ENCODE measurements around the gene LACTBL1.

LACTBL1 gene

GRCh38 chr1:22953057-22953739 lies 19.5 kb downstream of the LACTBL1 start:
- Histone ChIP-seq H3K9ac (ENCODE audit: low read length) (no peak overlapping the region), H3K27ac (ENCODE audit: low read length) (no peak overlapping the region), H3K36me3 (replicated peaks; ENCODE audit: insufficient read depth, low read length) (no peaks in the 10 kb centered on the region), H3K9me2 (replicated peaks; ENCODE audit: insufficient read depth, low read length) (no peaks in the 10 kb centered on the region), H3K9me3 (replicated peaks; ENCODE audit: insufficient read depth, low read length) (no peaks in the 10 kb centered on the region), H3F3A (ENCODE audit: insufficient read depth, low read length) (no peaks in the 10 kb centered on the region), H2AFZ (ENCODE audit: low read length) (no peak overlapping the region), H3K4me2 (ENCODE audit: low read depth, low read length) (no peak overlapping the region), H3K27me3 (replicated peaks; ENCODE audit: insufficient read depth, low read length) (peaks cover 73% of the 10 kb centered on the region), H3K4me3 (ENCODE audit: low read length) (no peak overlapping the region), H4K20me1 (ENCODE audit: insufficient read depth, low read length) (no peaks in the 10 kb centered on the region), H3K79me2 (ENCODE audit: low read length) (no peaks in the 10 kb centered on the region), H3K4me1 (ENCODE audit: low read length) (no peaks in the 10 kb centered on the region)
- TF ChIP-seq EZH2phosphoT487 (IDR thresholded peaks at IDR 0.05; ENCODE audit: low read length) (no peak), CTCF (IDR thresholded peaks at IDR 0.05; ENCODE audit: low read length) (no peak), EZH2 (optimal IDR thresholded peaks at IDR 0.05; ENCODE audit: low read depth, low read length) (no peak)
- DNase-seq, result no peak

- Histone ChIP-seq H4K20me1 (ENCODE audit: insufficient read depth, low read length) (no peaks in the 10 kb centered on the region), H3K4me1 (ENCODE audit: low read length) (no peaks in the 10 kb centered on the region), H3K4me3 (ENCODE audit: low read length) (no peak overlapping the region), H2AFZ (ENCODE audit: low read length) (no peak overlapping the region), H3K9me3 (replicated peaks; ENCODE audit: insufficient read depth, low read length) (no peaks in the 10 kb centered on the region), H3K9ac (ENCODE audit: low read length) (no peak overlapping the region), H3F3A (ENCODE audit: insufficient read depth, low read length) (no peaks in the 10 kb centered on the region), H3K9me2 (replicated peaks; ENCODE audit: insufficient read depth, low read length) (no peaks in the 10 kb centered on the region), H3K79me2 (ENCODE audit: low read length) (no peaks in the 10 kb centered on the region), H3K27me3 (replicated peaks; ENCODE audit: insufficient read depth, low read length) (peaks cover 73% of the 10 kb centered on the region), H3K36me3 (replicated peaks; ENCODE audit: insufficient read depth, low read length) (no peaks in the 10 kb centered on the region), H3K4me2 (ENCODE audit: low read depth, low read length) (no peak overlapping the region), H3K27ac (ENCODE audit: low read length) (no peak overlapping the region)
- no peak for DNase-seq
- TF ChIP-seq EZH2 (optimal IDR thresholded peaks at IDR 0.05; ENCODE audit: low read depth, low read length) (no peak), CTCF (IDR thresholded peaks at IDR 0.05; ENCODE audit: low read length) (no peak), EZH2phosphoT487 (IDR thresholded peaks at IDR 0.05; ENCODE audit: low read length) (no peak)
These were observed 20.0 kb downstream of the LACTBL1 start for GRCh38 chr1:22952694-22953056.

- Histone ChIP-seq H4K20me1 (ENCODE audit: insufficient read depth, low read length) (no peaks in the 10 kb centered on the region), H3F3A (ENCODE audit: insufficient read depth, low read length) (no peaks in the 10 kb centered on the region), H3K4me1 (ENCODE audit: low read length) (no peaks in the 10 kb centered on the region), H3K4me3 (ENCODE audit: low read length) (no peak overlapping the region), H3K9ac (ENCODE audit: low read length) (no peak overlapping the region), H3K9me3 (replicated peaks; ENCODE audit: insufficient read depth, low read length) (no peaks in the 10 kb centered on the region), H3K27ac (ENCODE audit: low read length) (no peak overlapping the region), H3K36me3 (replicated peaks; ENCODE audit: insufficient read depth, low read length) (no peaks in the 10 kb centered on the region), H2AFZ (ENCODE audit: low read length) (no peak overlapping the region), H3K9me2 (replicated peaks; ENCODE audit: insufficient read depth, low read length) (no peaks in the 10 kb centered on the region), H3K4me2 (ENCODE audit: low read depth, low read length) (no peak overlapping the region), H3K79me2 (ENCODE audit: low read length) (no peaks in the 10 kb centered on the region), H3K27me3 (replicated peaks; ENCODE audit: insufficient read depth, low read length) (peaks cover 80% of the 10 kb centered on the region)
- TF ChIP-seq EZH2phosphoT487 (IDR thresholded peaks at IDR 0.05; ENCODE audit: low read length), result no peak
- TF ChIP-seq CTCF (IDR thresholded peaks at IDR 0.05; ENCODE audit: low read length), result no peak
- no peak for DNase-seq
These were observed 20.9 kb downstream of the LACTBL1 start for GRCh38 chr1:22951796-22952195.

Data from MM.1S (cell line).